PC-3 (cell line): ENCODE data around the gene UBE2D2. TPM values are rescaled to one million over a fixed set of nuclear protein-coding genes. Genes with fewer than 3 reads are reported as not detected.

ENCODE experiments used
- ATAC-seq: fragments of 200-7000 bp; cut with Tn5 transposase; 2 replicates; pipeline ENCODE4 v1.9.1; 2020; ENCODE audit warnings: mild to moderate bottlenecking, moderate library complexity
- BruUV-seq: library from RNA; stranded (reverse); fragments of 400-500 nt; replicated peaks from 2 replicates; lab custom pipeline; 2021; lab: Mats Ljungman, UMichigan
- CTCF ChIA-PET: fragments of 300-600 bp; sonication (Branson Sonifier 250); formaldehyde crosslinking; loops from one replicate; lab custom pipeline; 2022; ENCODE audit warnings: antibody characterized with exemption; lab: Charles Lee
- POLR2A ChIA-PET: fragments of 300-600 bp; sonication (Branson Sonifier 250); formaldehyde crosslinking; loops from one replicate; lab custom pipeline; 2022; ENCODE audit warnings: antibody characterized with exemption; ENCODE audit not compliant: unreplicated experiment; lab: Charles Lee
- DNase-seq: peaks from one replicate; pipeline ENCODE4 v3.0.0-alpha.2; 2015
- H2AFZ ChIP-seq: fragments of 300-600 bp; sonication (generic); 2 replicates; pipeline ENCODE4 v1.6.0; 2016; ENCODE audit warnings: antibody characterized with exemption, low read length
- H3F3A ChIP-seq: fragments of 300-600 bp; sonication (generic); one replicate; pipeline ENCODE4 v1.6.0; 2017; ENCODE audit warnings: antibody characterized with exemption, low read length, control low read depth, mild to moderate bottlenecking; ENCODE audit not compliant: unreplicated experiment
- H3K27ac ChIP-seq: fragments of 300-600 bp; sonication (generic); 2 replicates; pipeline ENCODE4 v1.5.1; 2016; ENCODE audit warnings: mild to moderate bottlenecking, low read length
- H3K27me3 ChIP-seq: fragments of 300-600 bp; sonication (generic); 2 replicates; pipeline ENCODE4 v1.6.1; 2016; ENCODE audit warnings: low read length, mixed read lengths
- H3K36me3 ChIP-seq: fragments of 300-600 bp; sonication (generic); 2 replicates; pipeline ENCODE4 v1.6.1; 2016; ENCODE audit warnings: low read depth, mixed run types, low read length, mixed read lengths
- H3K4me1 ChIP-seq: fragments of 300-600 bp; sonication (generic); 2 replicates; pipeline ENCODE4 v1.5.1; 2016; ENCODE audit warnings: low read length; ENCODE audit not compliant: insufficient read depth
- H3K4me2 ChIP-seq: fragments of 300-600 bp; sonication (generic); 2 replicates; pipeline ENCODE4 v1.6.0; 2016; ENCODE audit warnings: low read length
- H3K4me3 ChIP-seq: fragments of 300-600 bp; sonication (generic); 2 replicates; pipeline ENCODE4 v1.5.1; 2016; ENCODE audit warnings: mild to moderate bottlenecking, low read length, mixed read lengths
- H3K79me2 ChIP-seq: fragments of 300-600 bp; sonication (generic); 2 replicates; pipeline ENCODE4 v1.6.1; 2017; ENCODE audit warnings: low read length, mixed read lengths
- H3K9ac ChIP-seq: fragments of 300-600 bp; sonication (generic); 2 replicates; pipeline ENCODE4 v1.6.0; 2016; ENCODE audit warnings: mild to moderate bottlenecking, low read length
- H3K9me2 ChIP-seq: fragments of 300-600 bp; sonication (generic); replicated peaks from 2 replicates; pipeline ENCODE4 v1.6.1; 2016; ENCODE audit warnings: mixed run types, low read length, mixed read lengths
- H3K9me3 ChIP-seq: fragments of 300-600 bp; sonication (generic); 2 replicates; pipeline ENCODE4 v1.6.1; 2016; ENCODE audit warnings: low read length, mixed read lengths
- H4K20me1 ChIP-seq: fragments of 300-600 bp; sonication (generic); 2 replicates; pipeline ENCODE4 v1.6.1; 2016; ENCODE audit warnings: low read length, mixed read lengths
- CTCF ChIP-seq: fragments of 300-600 bp; sonication (generic); conservative IDR thresholded peaks from 2 replicates; pipeline ENCODE4 v1.5.1; 2017; ENCODE audit warnings: antibody characterized with exemption, low read depth, mild to moderate bottlenecking, low read length
- EZH2 ChIP-seq: fragments of 300-600 bp; sonication (generic); IDR thresholded peaks from one replicate; pipeline ENCODE4 v1.6.1; 2017; ENCODE audit warnings: antibody characterized with exemption, mild to moderate bottlenecking, low read length; ENCODE audit not compliant: unreplicated experiment
- EZH2phosphoT487 ChIP-seq: fragments of 300-600 bp; sonication (generic); IDR thresholded peaks from 2 replicates; pipeline ENCODE4 v1.6.1; 2018; ENCODE audit warnings: mild to moderate bottlenecking, antibody characterized with exemption, low read length, borderline replicate concordance
- intact Hi-C: fragments of 100-400 bp; cut with micrococcal nuclease; formaldehyde crosslinking; loops from 2 replicates; pipeline ENCODE4 v1.9.0; 2023
- total RNA-seq: library from RNA; depleted of rRNA; stranded (reverse); fragments of >200 nt; gene quantifications from 2 replicates; pipeline ENCODE4 v1.2.3, GENCODE V29; 2014

The UBE2D2 gene
- total RNA-seq, 1 experiment from 2014 or later, result 98.7 TPM

GRCh38 chr5:139633295-139634027, 72.3 kb downstream of the UBE2D2 start:
- H3K27me3 ChIP-seq, result no peaks in the 10 kb centered on the region
- no peaks in the 10 kb centered on the region for H3F3A ChIP-seq
- peaks cover 25% of the 10 kb centered on the region for H3K4me1 ChIP-seq
- H3K9me2 ChIP-seq, result no peaks in the 10 kb centered on the region
- ChIA-PET POLR2A (no interaction called here), CTCF (interaction anchor here (0.6 to 1.2 kb wide), 5 partner anchors 27 to 211 kb away, joined by 3 to 5 read pairs (median 3); no protein-coding TSS in a partner anchor)
- intact Hi-C loops, result loop anchor here (1.0 to 2.0 kb wide), 3 partner anchors 57 to 132 kb away; no protein-coding TSS in a partner anchor
- no peak overlapping the region for H3K9ac ChIP-seq
- H3K36me3 ChIP-seq, result peaks cover 9% of the 10 kb centered on the region; the same call in 1 of the 2 replicates
- no peaks in the 10 kb centered on the region for H4K20me1 ChIP-seq
- no peak overlapping the region for H2AFZ ChIP-seq
- H3K79me2 ChIP-seq, result no peaks in the 10 kb centered on the region
- no peak overlapping the region for H3K4me2 ChIP-seq
- H3K27ac ChIP-seq, result no peak overlapping the region
- BruUV-seq, result no TSS peak
- no peaks in the 10 kb centered on the region for H3K9me3 ChIP-seq
- TF ChIP-seq EZH2 (no peak), CTCF (peak; percentile 97), EZH2phosphoT487 (no peak)
- ATAC-seq (peak; percentile 36), DNase-seq (peak; percentile 81)
- H3K4me3 ChIP-seq, result no peak overlapping the region

GRCh38 chr5:139634028-139634325, 72.8 kb downstream of the UBE2D2 start:
- Histone ChIP-seq H3K9ac (no peak overlapping the region), H3K27ac (no peak overlapping the region), H3K4me1 (peaks cover 29% of the 10 kb centered on the region), H3F3A (no peaks in the 10 kb centered on the region), H3K9me2 (no peaks in the 10 kb centered on the region), H2AFZ (no peak overlapping the region), H3K36me3 (peaks cover 5% of the 10 kb centered on the region; the same call in 1 of the 2 replicates), H3K9me3 (no peaks in the 10 kb centered on the region), H3K79me2 (no peaks in the 10 kb centered on the region), H4K20me1 (no peaks in the 10 kb centered on the region), H3K27me3 (no peaks in the 10 kb centered on the region), H3K4me2 (no peak overlapping the region), H3K4me3 (no peak overlapping the region)
- no TSS peak for BruUV-seq
- DNase-seq (no peak), ATAC-seq (no peak)
- POLR2A ChIA-PET, result no interaction called here
- CTCF ChIA-PET, result interaction anchor here (0.6 to 1.2 kb wide), 4 partner anchors 27 to 212 kb away, joined by 3 to 5 read pairs (median 4); no protein-coding TSS in a partner anchor
- no peak for TF ChIP-seq CTCF
- no peak for TF ChIP-seq EZH2phosphoT487
- no peak for TF ChIP-seq EZH2
- intact Hi-C loops, result no loop called here

GRCh38 chr5:139634541-139634940, 73.4 kb downstream of the UBE2D2 start:
- no TSS peak for BruUV-seq
- TF ChIP-seq CTCF (no peak), EZH2phosphoT487 (no peak), EZH2 (no peak)
- no peak overlapping the region for H2AFZ ChIP-seq
- intact Hi-C loops, result no loop called here
- no peaks in the 10 kb centered on the region for H3F3A ChIP-seq
- no peak overlapping the region for H3K4me3 ChIP-seq
- H3K79me2 ChIP-seq, result no peaks in the 10 kb centered on the region
- H4K20me1 ChIP-seq, result no peaks in the 10 kb centered on the region
- ATAC-seq, result no peak
- no peaks in the 10 kb centered on the region for H3K9me2 ChIP-seq
- no peak overlapping the region for H3K4me2 ChIP-seq
- no peaks in the 10 kb centered on the region for H3K27me3 ChIP-seq
- no peaks in the 10 kb centered on the region; the same call in 1 of the 2 replicates for H3K36me3 ChIP-seq
- POLR2A ChIA-PET, result no interaction called here
- H3K9ac ChIP-seq, result no peak overlapping the region
- peaks cover 31% of the 10 kb centered on the region for H3K4me1 ChIP-seq
- H3K27ac ChIP-seq, result no peak overlapping the region
- H3K9me3 ChIP-seq, result no peaks in the 10 kb centered on the region
- DNase-seq, result no peak
- CTCF ChIA-PET, result no interaction called here
